Body of pancreas (tissue), 4 donors: ENCODE data around the gene GRIK4. TPM values are rescaled to one million over a fixed set of nuclear protein-coding genes. Genes with fewer than 3 reads are reported as not detected.
A peak's percentile ranks its signal among the peaks of the same experiment; 100 is the strongest.

Experiments
- ATAC-seq: fragments of 150-250 bp; one replicate; pipeline ENCODE4 v1.9.1; 2016
- DNase-seq, 4 donors: peaks; one replicate each; pipeline ENCODE4 v3.0.0-alpha.2; 2019
- H3K27ac ChIP-seq, 4 donors: fragments of 200-600 bp; sonication (generic); 1 replicate in 3 of 4; 2 replicates in 1 of 4; pipeline versions ENCODE4 v1.5.1 to v1.6.1; 2016 to 2019; ENCODE audit warnings: mild to moderate bottlenecking in 1 of 4, mixed read lengths in 1 of 4, moderate library complexity in 1 of 4
- H3K27me3 ChIP-seq, 2 donors: fragments of 200-600 bp; sonication (generic); one replicate each; pipeline ENCODE4 v1.6.0; 2016; ENCODE audit warnings: mild to moderate bottlenecking in 1 of 2
- H3K36me3 ChIP-seq, 2 donors: fragments of 200-600 bp; sonication (generic); replicated peaks in 1 of 2; 2 replicates each; pipeline ENCODE4 v1.5.1; 2016; ENCODE audit warnings: low read depth in 2 of 2; ENCODE audit not compliant: insufficient read depth in 1 of 2
- H3K4me1 ChIP-seq: fragments of 200-600 bp; sonication (generic); one replicate; pipeline ENCODE4 v1.6.0; 2016
- H3K4me3 ChIP-seq, 2 donors: fragments of 200-600 bp; sonication (generic); 1 replicate in 1 of 2; 2 replicates in 1 of 2; pipeline ENCODE4 v1.5.1; 2016 to 2019
- H3K9me3 ChIP-seq, 3 donors: fragments of 200-600 bp; sonication (generic); 1 replicate in 2 of 3; 2 replicates in 1 of 3; pipeline ENCODE4 v1.5.1; 2016
- POLR2A ChIP-seq, 3 donors: fragments of 450-650 bp; IDR thresholded peaks; one replicate each; pipeline ENCODE4 v1.6.1; 2016; ENCODE audit warnings: antibody characterized with exemption in 3 of 3, mild to moderate bottlenecking in 2 of 3
- WGBS, 2 donors: methylation state at CpG; one replicate each; pipeline ENCODE4 v1.1.5; 2017; 5-methylcytosine and 5-hydroxymethylcytosine counted together
- intact Hi-C: fragments of 100-400 bp; cut with DNase I; formaldehyde crosslinking; loops from one replicate; pipeline ENCODE4 v1.15.1; 2023
- total RNA-seq, 2 donors: library from RNA; depleted of rRNA; stranded (reverse); fragments of >200 nt; gene quantifications; one replicate each; pipeline ENCODE4 v1.1.0, GENCODE V29; 2016
- TF ChIP-seq, protein P1 (sequence below), 7 experiments: fragments of 450-650 bp in 4 of 7; fragments of 200-600 bp in 3 of 7; sonication (generic) in 3 of 7; IDR thresholded peaks; one replicate each; pipeline ENCODE4 v1.5.1; 2016 to 2019; ENCODE audit warnings: antibody characterized with exemption in 7 of 7

The GRIK4 gene
- total RNA-seq, 2 donors from 2014 or later: not detected

GRCh38 chr11:120908461-120909181 lies 397.1 kb downstream of the GRIK4 start:
- TF ChIP-seq, protein P1, sequence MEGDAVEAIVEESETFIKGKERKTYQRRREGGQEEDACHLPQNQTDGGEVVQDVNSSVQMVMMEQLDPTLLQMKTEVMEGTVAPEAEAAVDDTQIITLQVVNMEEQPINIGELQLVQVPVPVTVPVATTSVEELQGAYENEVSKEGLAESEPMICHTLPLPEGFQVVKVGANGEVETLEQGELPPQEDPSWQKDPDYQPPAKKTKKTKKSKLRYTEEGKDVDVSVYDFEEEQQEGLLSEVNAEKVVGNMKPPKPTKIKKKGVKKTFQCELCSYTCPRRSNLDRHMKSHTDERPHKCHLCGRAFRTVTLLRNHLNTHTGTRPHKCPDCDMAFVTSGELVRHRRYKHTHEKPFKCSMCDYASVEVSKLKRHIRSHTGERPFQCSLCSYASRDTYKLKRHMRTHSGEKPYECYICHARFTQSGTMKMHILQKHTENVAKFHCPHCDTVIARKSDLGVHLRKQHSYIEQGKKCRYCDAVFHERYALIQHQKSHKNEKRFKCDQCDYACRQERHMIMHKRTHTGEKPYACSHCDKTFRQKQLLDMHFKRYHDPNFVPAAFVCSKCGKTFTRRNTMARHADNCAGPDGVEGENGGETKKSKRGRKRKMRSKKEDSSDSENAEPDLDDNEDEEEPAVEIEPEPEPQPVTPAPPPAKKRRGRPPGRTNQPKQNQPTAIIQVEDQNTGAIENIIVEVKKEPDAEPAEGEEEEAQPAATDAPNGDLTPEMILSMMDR (IDR thresholded peaks at IDR 0.05): no peak
- no peak for TF ChIP-seq POLR2A (IDR thresholded peaks at IDR 0.05)
- no peak overlapping the region for H3K27ac ChIP-seq
- ATAC-seq (no peak), DNase-seq (no peak)
- no peaks in the 10 kb centered on the region for H3K36me3 ChIP-seq
- H3K4me1 ChIP-seq: no peaks in the 10 kb centered on the region
- 56 to 65% methylated on average over 9 of the region's 9 CpGs for WGBS, 2 donors
- intact Hi-C loops: no loop called here
- H3K9me3 ChIP-seq: no peaks in the 10 kb centered on the region
- no peak overlapping the region for H3K4me3 ChIP-seq
- H3K27me3 ChIP-seq: no peaks in the 10 kb centered on the region

DNA sequence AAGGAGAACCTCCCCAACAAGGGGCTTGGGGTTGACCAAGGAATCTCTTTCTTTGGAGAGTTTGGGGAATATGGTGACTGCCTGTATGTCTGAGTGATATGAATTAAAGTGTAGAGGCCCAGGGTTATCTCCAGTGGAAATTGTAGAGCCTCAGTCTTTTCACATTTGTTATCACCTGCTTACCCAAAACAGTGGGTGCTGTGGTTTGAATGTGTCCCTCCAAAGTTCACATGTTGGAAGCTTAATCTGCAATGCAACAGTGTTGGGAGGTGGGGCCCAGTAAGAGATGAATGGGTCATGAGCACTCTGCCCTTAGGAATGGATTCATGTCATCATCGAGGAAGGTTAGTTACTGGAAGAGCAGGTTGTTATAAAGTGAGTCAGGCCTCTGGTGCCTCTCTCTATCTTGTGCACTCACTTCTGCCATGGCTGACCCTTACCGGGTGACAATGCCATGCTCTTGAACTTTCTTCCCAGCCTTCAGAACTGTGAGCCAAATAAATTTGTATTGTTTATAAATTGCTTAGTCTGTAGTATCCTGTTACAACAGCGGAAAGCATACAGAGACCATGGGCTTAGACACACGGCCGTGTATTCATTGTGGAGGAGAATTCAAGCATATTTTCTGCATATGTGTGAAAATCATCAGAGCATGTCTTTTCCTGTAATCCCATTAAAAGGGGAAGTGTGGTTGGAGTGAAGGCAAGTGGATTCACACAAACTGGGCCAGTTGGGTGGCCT lies 398.3 kb downstream of the GRIK4 start:
- H3K27ac ChIP-seq: no peak overlapping the region
- DNase-seq: no peak
- H3K4me3 ChIP-seq: no peak overlapping the region
- no peaks in the 10 kb centered on the region for H3K4me1 ChIP-seq
- intact Hi-C loops: no loop called here
- no peaks in the 10 kb centered on the region for H3K27me3 ChIP-seq
- no peaks in the 10 kb centered on the region for H3K9me3 ChIP-seq
- no peak for ATAC-seq
- no peaks in the 10 kb centered on the region for H3K36me3 ChIP-seq
- TF ChIP-seq, protein P1 (IDR thresholded peaks at IDR 0.05): no peak
- no peak for TF ChIP-seq POLR2A (IDR thresholded peaks at IDR 0.05)
- WGBS, 2 donors: 68% methylated on average over 5 of the region's 5 CpGs

DNA sequence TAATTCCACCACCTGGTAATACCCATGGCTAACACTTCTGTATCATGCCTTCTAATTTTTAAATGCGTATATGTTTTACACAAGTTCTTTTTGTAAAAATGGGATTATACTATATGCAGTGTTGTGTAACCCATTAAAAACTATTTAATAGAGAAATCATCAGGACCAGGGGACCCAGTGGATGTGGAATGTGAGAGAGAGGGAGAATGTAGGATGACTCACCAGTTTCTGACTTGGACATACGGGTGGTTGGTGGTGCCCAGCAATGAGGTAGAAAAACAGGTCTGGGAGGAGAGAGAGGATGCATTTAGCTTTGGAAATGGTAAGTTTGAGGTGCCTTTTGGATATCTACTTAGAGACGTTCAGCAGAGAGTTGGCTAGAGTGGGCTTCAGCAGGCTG lies 400.4 kb downstream of the GRIK4 start:
- 57 to 70% methylated on average over 3 of the region's 3 CpGs for WGBS, 2 donors

GRCh38 chr11:120912504-120912903 lies 401.0 kb downstream of the GRIK4 start:
- no peak for ATAC-seq
- TF ChIP-seq POLR2A (IDR thresholded peaks at IDR 0.05): no peak
- TF ChIP-seq, protein P1 (IDR thresholded peaks at IDR 0.05): peak in 4 of 7 experiments; percentile 23 to 42 (median 32)
- H3K9me3 ChIP-seq: no peaks in the 10 kb centered on the region
- WGBS, 2 donors: 28 to 30% methylated on average over 5 of the region's 5 CpGs
- no peaks in the 10 kb centered on the region for H3K36me3 ChIP-seq
- H3K4me1 ChIP-seq: no peaks in the 10 kb centered on the region
- no peaks in the 10 kb centered on the region for H3K27me3 ChIP-seq
- DNase-seq: peak in 1 of 4 donors; percentile 16
- H3K27ac ChIP-seq: no peak overlapping the region
- intact Hi-C loops: no loop called here
- no peak overlapping the region for H3K4me3 ChIP-seq

More for the DNA sequence above, 400.4 kb downstream of the GRIK4 start:
- H3K9me3 ChIP-seq: no peaks in the 10 kb centered on the region
- DNase-seq (no peak), ATAC-seq (no peak)
- H3K27me3 ChIP-seq: no peaks in the 10 kb centered on the region
- intact Hi-C loops: no loop called here
- no peak overlapping the region for H3K4me3 ChIP-seq
- no peaks in the 10 kb centered on the region for H3K36me3 ChIP-seq
- H3K4me1 ChIP-seq: no peaks in the 10 kb centered on the region
- no peak overlapping the region for H3K27ac ChIP-seq
- TF ChIP-seq, protein P1 (IDR thresholded peaks at IDR 0.05): no peak
- no peak for TF ChIP-seq POLR2A (IDR thresholded peaks at IDR 0.05)
